Right cardiac atrium (tissue), 5 donors: Measurements from ENCODE around the gene PKDCC. TPM values are rescaled to one million over a fixed set of nuclear protein-coding genes. Genes with fewer than 3 reads are reported as not detected.
"Not testable (repeated sequence)": the region's sequence is repeated elsewhere in the genome, so short reads cannot be mapped to it uniquely, and the experiment has no call there.

ENCODE experiments used
- ATAC-seq, 2 donors: fragments of 200-7000 bp; cut with Tn5 transposase; one replicate each; pipeline versions ENCODE4 v1.8.0 to v1.9.1; 2020; ENCODE audit warnings: moderate library complexity in 2 of 2, mild to moderate bottlenecking in 1 of 2
- DNase-seq, 3 donors: peaks; one replicate each; pipeline ENCODE4 v3.0.0-alpha.2; 2020
- H3K27ac ChIP-seq: one replicate; pipeline ENCODE4 v1.5.1; 2013; ENCODE audit warnings: mild to moderate bottlenecking, low read length, control low read depth, moderate library complexity
- H3K27me3 ChIP-seq: one replicate; pipeline ENCODE4 v1.6.1; 2013; ENCODE audit not compliant: control insufficient read depth, insufficient read depth
- H3K4me1 ChIP-seq: one replicate; pipeline ENCODE4 v1.6.1; 2013; ENCODE audit warnings: low read length; ENCODE audit not compliant: control insufficient read depth, insufficient read depth
- H3K4me3 ChIP-seq: one replicate; pipeline ENCODE4 v1.5.1; 2013; ENCODE audit warnings: low read length, control low read depth
- H3K9me3 ChIP-seq: one replicate; pipeline ENCODE4 v1.6.1; 2013; ENCODE audit warnings: low read length; ENCODE audit not compliant: control insufficient read depth
- WGBS: extraction: QIAGEN DNeasy Blood & Tissue Kit; methylation state at CpG from one replicate; pipeline ENCODE4 v1.1.7; 2013; 5-methylcytosine and 5-hydroxymethylcytosine counted together
- intact Hi-C, 4 donors: fragments of 100-400 bp; cut with DNase I; formaldehyde crosslinking; loops; one replicate each; pipeline versions ENCODE4 v1.11.0 to v1.14.0; 2022 to 2023
- polyA plus RNA-seq: library from polyadenylated mRNA; stranded (reverse); fragments of 200-250 nt; gene quantifications from one replicate; pipeline ENCODE4 v1.2.3, GENCODE V29; 2013
- total RNA-seq, 4 donors: library from RNA; stranded (reverse); fragmentation: NEBNext Ultra II Directional; extraction: Animal tissue kit (Norgen Biotek cat#: 25700); gene quantifications; one replicate each; pipeline ENCODE4 v1.2.1, GENCODE V29; 2021
- donor health status: healthy with polysubstance abuse.
- donor health status: DM: no; HTN: yes; CAD: no.
- donor health status: DM: no; HTN: no; CAD: no.
- donor health status: DM: no; HTN: yes; CAD: no; lungs with severe emphysema.
- donor health status: DM: yes; HTN: yes; CAD: no.

Gene PKDCC
- total and polyA plus RNA-seq, 5 donors = 92.2 to 189 (median 132) TPM

GRCh38 chr2:42030829-42031228 is 17.0 kb upstream of the PKDCC start:
- Histone ChIP-seq H3K9me3 (no peaks in the 10 kb centered on the region), H3K27ac (no peak overlapping the region), H3K27me3 (no peaks in the 10 kb centered on the region), H3K4me3 (no peak overlapping the region), H3K4me1 (peaks cover 8% of the 10 kb centered on the region)
- DNase-seq (no peak), ATAC-seq (no peak)
- intact Hi-C loops = no loop called here
- WGBS = 91% methylated on average over 1 of the region's 1 CpG

- intact Hi-C loops = no loop called here
- H3K9me3 ChIP-seq = no peaks in the 10 kb centered on the region
- peaks cover 8% of the 10 kb centered on the region for H3K4me1 ChIP-seq
- H3K4me3 ChIP-seq = no peak overlapping the region
- 63% methylated on average over 4 of the region's 4 CpGs for WGBS
- ATAC-seq = peak; percentile 5 to 58
- DNase-seq = no peak
- no peaks in the 10 kb centered on the region for H3K27me3 ChIP-seq
- H3K27ac ChIP-seq = no peak overlapping the region
Observed at GRCh38 chr2:42031281-42032223, 16.3 kb upstream of the PKDCC start.

GRCh38 chr2:42032224-42032620 is 15.6 kb upstream of the PKDCC start:
- no peak overlapping the region for H3K27ac ChIP-seq
- no peak for DNase-seq
- intact Hi-C loops = no loop called here
- ATAC-seq = no peak
- no peak overlapping the region for H3K4me3 ChIP-seq
- H3K27me3 ChIP-seq = no peaks in the 10 kb centered on the region
- peaks cover 8% of the 10 kb centered on the region for H3K4me1 ChIP-seq
- H3K9me3 ChIP-seq = no peaks in the 10 kb centered on the region
- 77% methylated on average over 6 of the region's 6 CpGs for WGBS

GRCh38 chr2:42032745-42033144 is 15.1 kb upstream of the PKDCC start:
- peaks cover 8% of the 10 kb centered on the region for H3K4me1 ChIP-seq
- H3K27ac ChIP-seq = no peak overlapping the region
- H3K27me3 ChIP-seq = no peaks in the 10 kb centered on the region
- DNase-seq (no peak), ATAC-seq (no peak)
- no peaks in the 10 kb centered on the region for H3K9me3 ChIP-seq
- intact Hi-C loops = no loop called here
- WGBS = 75% methylated on average over 11 of the region's 11 CpGs
- H3K4me3 ChIP-seq = no peak overlapping the region

- DNase-seq, ATAC-seq, H3K9me3 ChIP-seq, H3K27ac ChIP-seq, intact Hi-C loops, H3K4me1 ChIP-seq, H3K27me3 ChIP-seq, H3K4me3 ChIP-seq: not testable (repeated sequence)
- WGBS = 77% methylated on average over 6 of the region's 6 CpGs
Observed at GRCh38 chr2:42034096-42034495, 13.7 kb upstream of the PKDCC start.

GRCh38 chr2:42035241-42035640 is 12.6 kb upstream of the PKDCC start:
- H3K27ac ChIP-seq = no peak overlapping the region
- no peak for DNase-seq
- WGBS = 87% methylated on average over 5 of the region's 5 CpGs
- no peaks in the 10 kb centered on the region for H3K9me3 ChIP-seq
- no peaks in the 10 kb centered on the region for H3K27me3 ChIP-seq
- intact Hi-C loops = no loop called here
- no peak overlapping the region for H3K4me3 ChIP-seq
- H3K4me1 ChIP-seq = no peaks in the 10 kb centered on the region
- no peak for ATAC-seq

GRCh38 chr2:42036413-42036812 is 11.4 kb upstream of the PKDCC start:
- no peak for ATAC-seq
- no peak for DNase-seq
- 80% methylated on average over 7 of the region's 7 CpGs for WGBS
- Histone ChIP-seq H3K9me3 (no peaks in the 10 kb centered on the region), H3K27me3 (no peaks in the 10 kb centered on the region), H3K4me3 (no peak overlapping the region), H3K27ac (no peak overlapping the region), H3K4me1 (no peaks in the 10 kb centered on the region)
- intact Hi-C loops = no loop called here

- Histone ChIP-seq H3K4me1 (no peaks in the 10 kb centered on the region), H3K27me3 (no peaks in the 10 kb centered on the region), H3K4me3 (no peak overlapping the region), H3K27ac (no peak overlapping the region), H3K9me3 (no peaks in the 10 kb centered on the region)
- WGBS = 96% methylated on average over 8 of the region's 8 CpGs
- ATAC-seq (no peak), DNase-seq (no peak)
- intact Hi-C loops = no loop called here
Observed at GRCh38 chr2:42036940-42037339, 10.9 kb upstream of the PKDCC start.

GRCh38 chr2:42040643-42041278 is 7.1 kb upstream of the PKDCC start:
- DNase-seq (peak in 1 of 3 donors; percentile 69), ATAC-seq (peak; percentile 17 to 44)
- 49% methylated on average over 9 of the region's 9 CpGs for WGBS
- Histone ChIP-seq H3K4me3 (no peak overlapping the region), H3K4me1 (no peaks in the 10 kb centered on the region), H3K27ac (no peak overlapping the region), H3K9me3 (no peaks in the 10 kb centered on the region), H3K27me3 (no peaks in the 10 kb centered on the region)
- intact Hi-C loops = loop anchor here in 1 of 4 donors (10.0 kb wide), 1 partner anchor 106 kb away; no protein-coding TSS in a partner anchor

- Histone ChIP-seq H3K4me3 (no peak overlapping the region), H3K9me3 (no peaks in the 10 kb centered on the region), H3K4me1 (peaks cover 2% of the 10 kb centered on the region), H3K27me3 (no peaks in the 10 kb centered on the region), H3K27ac (no peak overlapping the region)
- no peak for ATAC-seq
- WGBS = 90% methylated on average over 7 of the region's 7 CpGs
- intact Hi-C loops = loop anchor here in 1 of 4 donors (10.0 kb wide), 1 partner anchor 107 kb away; no protein-coding TSS in a partner anchor
- DNase-seq = no peak
Observed at GRCh38 chr2:42041377-42042127, 6.3 kb upstream of the PKDCC start.
